Measurements from ENCODE around the gene PLA2G12A.

PLA2G12A gene

GRCh38 chr4:109749388-109750082 is 19.7 kb upstream of the PLA2G12A start:
- ATAC-seq (ENCODE audit: low read depth): no peak
- Histone ChIP-seq H3K4me1 (ENCODE audit: insufficient read depth, poor library complexity, severe bottlenecking) (no peaks in the 10 kb centered on the region), H3K36me3 (ENCODE audit: low read depth) (no peaks in the 10 kb centered on the region), H3K9me3 (ENCODE audit: severe bottlenecking) (no peaks in the 10 kb centered on the region), H3K4me3 (ENCODE audit: severe bottlenecking) (no peak overlapping the region), H3K27ac (ENCODE audit: poor library complexity, severe bottlenecking) (no peak overlapping the region), H3K27me3 (ENCODE audit: insufficient read depth, poor library complexity, severe bottlenecking) (no peaks in the 10 kb centered on the region)
- no peak for DNase-seq (ENCODE audit: low spot score)
- no peak for TF ChIP-seq CTCF (IDR thresholded peaks at IDR 0.05; ENCODE audit: poor library complexity, severe bottlenecking)

- H3K4me3 ChIP-seq (ENCODE audit: severe bottlenecking): no peak overlapping the region
- H3K36me3 ChIP-seq (ENCODE audit: low read depth): no peaks in the 10 kb centered on the region
- H3K27ac ChIP-seq (ENCODE audit: poor library complexity, severe bottlenecking): no peak overlapping the region
- no peaks in the 10 kb centered on the region for H3K27me3 ChIP-seq (ENCODE audit: insufficient read depth, poor library complexity, severe bottlenecking)
- DNase-seq (ENCODE audit: low spot score) (no peak), ATAC-seq (ENCODE audit: low read depth) (no peak)
- H3K4me1 ChIP-seq (ENCODE audit: insufficient read depth, poor library complexity, severe bottlenecking): no peaks in the 10 kb centered on the region
- TF ChIP-seq CTCF (IDR thresholded peaks at IDR 0.05; ENCODE audit: poor library complexity, severe bottlenecking): no peak
- H3K9me3 ChIP-seq (ENCODE audit: severe bottlenecking): no peaks in the 10 kb centered on the region
These were observed 18.2 kb upstream of the PLA2G12A start for GRCh38 chr4:109748114-109748513.

GRCh38 chr4:109746728-109747127 is 16.9 kb upstream of the PLA2G12A start:
- H3K4me1 ChIP-seq (ENCODE audit: insufficient read depth, poor library complexity, severe bottlenecking): no peaks in the 10 kb centered on the region
- TF ChIP-seq CTCF (IDR thresholded peaks at IDR 0.05; ENCODE audit: poor library complexity, severe bottlenecking): no peak
- H3K4me3 ChIP-seq (ENCODE audit: severe bottlenecking): no peak overlapping the region
- no peak for ATAC-seq (ENCODE audit: low read depth)
- no peaks in the 10 kb centered on the region for H3K36me3 ChIP-seq (ENCODE audit: low read depth)
- DNase-seq (ENCODE audit: low spot score): no peak
- H3K27me3 ChIP-seq (ENCODE audit: insufficient read depth, poor library complexity, severe bottlenecking): no peaks in the 10 kb centered on the region
- no peaks in the 10 kb centered on the region for H3K9me3 ChIP-seq (ENCODE audit: severe bottlenecking)
- no peak overlapping the region for H3K27ac ChIP-seq (ENCODE audit: poor library complexity, severe bottlenecking)

- ATAC-seq (ENCODE audit: low read depth) (no peak), DNase-seq (ENCODE audit: low spot score) (no peak)
- no peaks in the 10 kb centered on the region for H3K9me3 ChIP-seq (ENCODE audit: severe bottlenecking)
- H3K27ac ChIP-seq (ENCODE audit: poor library complexity, severe bottlenecking): no peak overlapping the region
- no peak overlapping the region for H3K4me3 ChIP-seq (ENCODE audit: severe bottlenecking)
- H3K36me3 ChIP-seq (ENCODE audit: low read depth): no peaks in the 10 kb centered on the region
- no peaks in the 10 kb centered on the region for H3K4me1 ChIP-seq (ENCODE audit: insufficient read depth, poor library complexity, severe bottlenecking)
- no peaks in the 10 kb centered on the region for H3K27me3 ChIP-seq (ENCODE audit: insufficient read depth, poor library complexity, severe bottlenecking)
- TF ChIP-seq CTCF (IDR thresholded peaks at IDR 0.05; ENCODE audit: poor library complexity, severe bottlenecking): no peak
These were observed 16.0 kb upstream of the PLA2G12A start for GRCh38 chr4:109745830-109746229.

GRCh38 chr4:109739547-109739946 is 9.7 kb upstream of the PLA2G12A start:
- H3K4me3 ChIP-seq (ENCODE audit: severe bottlenecking): no peak overlapping the region
- no peak for TF ChIP-seq CTCF (IDR thresholded peaks at IDR 0.05; ENCODE audit: poor library complexity, severe bottlenecking)
- no peak overlapping the region for H3K27ac ChIP-seq (ENCODE audit: poor library complexity, severe bottlenecking)
- DNase-seq (ENCODE audit: low spot score) (no peak), ATAC-seq (ENCODE audit: low read depth) (no peak)
- H3K9me3 ChIP-seq (ENCODE audit: severe bottlenecking): no peaks in the 10 kb centered on the region
- no peaks in the 10 kb centered on the region for H3K27me3 ChIP-seq (ENCODE audit: insufficient read depth, poor library complexity, severe bottlenecking)
- no peaks in the 10 kb centered on the region for H3K4me1 ChIP-seq (ENCODE audit: insufficient read depth, poor library complexity, severe bottlenecking)
- H3K36me3 ChIP-seq (ENCODE audit: low read depth): no peaks in the 10 kb centered on the region
